GM12892 (cell line): ENCODE data around the gene MALAT1.

Experiments
- POLR2A ChIP-seq: IDR thresholded peaks from 2 replicates; pipeline ENCODE4 v1.6.1; 2011; ENCODE audit warnings: low read depth, low read length, control low read depth
- POLR2AphosphoS5 ChIP-seq: IDR thresholded peaks from 2 replicates; pipeline ENCODE4 v1.6.1; 2011; ENCODE audit warnings: low read depth, low read length, control low read depth
- TAF1 ChIP-seq: IDR thresholded peaks from 2 replicates; pipeline ENCODE4 v1.6.1; 2011; ENCODE audit warnings: low read depth, mild to moderate bottlenecking, control low read depth, low read length, borderline replicate concordance

DNA sequence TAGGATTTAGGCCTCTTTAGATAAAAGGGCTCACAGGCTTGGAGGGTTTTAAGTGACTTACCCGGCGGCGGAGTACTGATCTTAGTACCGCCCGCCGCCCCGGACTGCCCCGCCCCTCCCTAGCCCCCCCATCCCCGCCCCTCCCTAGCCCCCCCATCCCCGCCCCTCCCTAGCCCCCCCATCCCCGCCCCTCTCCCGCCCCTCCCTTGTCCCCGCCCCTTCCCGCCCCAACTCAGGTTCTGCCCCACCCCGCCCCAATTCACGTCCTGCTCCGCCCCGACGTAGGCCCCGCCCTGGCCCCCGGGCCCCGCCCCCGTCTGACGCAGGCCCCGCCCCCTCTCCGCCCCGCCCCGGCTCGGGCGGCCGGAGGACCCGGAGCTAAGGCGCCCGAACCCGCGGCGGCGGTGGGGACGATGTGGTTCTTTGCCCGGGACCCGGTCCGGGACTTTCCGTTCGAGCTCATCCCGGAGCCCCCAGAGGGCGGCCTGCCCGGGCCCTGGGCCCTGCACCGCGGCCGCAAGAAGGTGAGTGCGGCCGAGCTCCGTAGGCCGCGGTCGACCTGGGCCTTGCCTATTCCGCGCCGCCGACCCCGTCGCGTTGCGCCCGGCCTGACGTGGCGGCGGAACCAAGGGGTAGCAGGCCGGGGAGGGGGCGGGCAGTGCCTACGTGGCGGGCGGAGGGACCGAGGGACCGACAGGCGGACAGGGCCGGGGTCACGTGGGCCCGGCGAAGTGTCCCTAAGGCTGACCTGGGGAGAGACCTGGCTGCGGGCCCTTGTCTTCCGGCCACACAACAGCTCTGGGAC lies 26.1 kb downstream of the MALAT1 start, which contains the start of gene SCYL1:
- TF ChIP-seq POLR2A (no peak; the same call in 1 of the 2 replicates), POLR2AphosphoS5 (no peak), TAF1 (no peak)
